Fibroblast of lung (primary cell): ENCODE results near the gene SLC9A3. TPM values are rescaled to one million over a fixed set of nuclear protein-coding genes. Genes with fewer than 3 reads are reported as not detected.
A peak's percentile ranks its signal among the peaks of the same experiment; 100 is the strongest.

ENCODE experiments used
- DNase-seq, 2 donors: peaks; one replicate each; pipeline versions ENCODE4 v3.0.0 to v3.0.0-alpha.2; 2010; ENCODE audit warnings: low read depth in 2 of 2
- H2AFZ ChIP-seq: 2 replicates; pipeline ENCODE4 v1.5.1; 2012; ENCODE audit warnings: low read length, control low read depth, inconsistent platforms
- H3K27ac ChIP-seq: 2 replicates; pipeline ENCODE4 v1.5.1; 2011; ENCODE audit warnings: low read length, control low read depth; ENCODE audit not compliant: insufficient read depth
- H3K27me3 ChIP-seq: 2 replicates; pipeline ENCODE4 v1.5.1; 2011; ENCODE audit warnings: mild to moderate bottlenecking, low read length; ENCODE audit not compliant: control insufficient read depth, insufficient read depth
- H3K36me3 ChIP-seq: 2 replicates; pipeline ENCODE4 v1.5.1; 2011; ENCODE audit warnings: low read length; ENCODE audit not compliant: control insufficient read depth, insufficient read depth
- H3K4me1 ChIP-seq: 2 replicates; pipeline ENCODE4 v1.5.1; 2011; ENCODE audit warnings: low read length; ENCODE audit not compliant: control insufficient read depth, insufficient read depth; ENCODE audit errors: extremely low read depth
- H3K4me2 ChIP-seq: 2 replicates; pipeline ENCODE4 v1.5.1; 2011; ENCODE audit warnings: low read length, control low read depth; ENCODE audit not compliant: insufficient read depth; ENCODE audit errors: extremely low read depth
- H3K4me3 ChIP-seq, 4 experiments: fragments of 200-600 bp in 1 of 4; sonication (generic) in 1 of 4; replicated peaks in 1 of 4; 2 replicates each; pipeline ENCODE4 v1.5.1; 2011 to 2016; ENCODE audit warnings: low read length in 4 of 4, low read depth in 3 of 4, mild to moderate bottlenecking in 3 of 4, control low read depth in 2 of 4, inconsistent platforms in 1 of 4, mixed read lengths in 1 of 4; ENCODE audit not compliant: insufficient read depth in 1 of 4; ENCODE audit errors: control extremely low read depth in 1 of 4
- H3K79me2 ChIP-seq: 2 replicates; pipeline ENCODE4 v1.5.1; 2012; ENCODE audit warnings: mild to moderate bottlenecking, low read length, inconsistent platforms; ENCODE audit not compliant: control insufficient read depth, insufficient read depth
- H3K9ac ChIP-seq: 2 replicates; pipeline ENCODE4 v1.5.1; 2011; ENCODE audit warnings: mild to moderate bottlenecking, low read length, control low read depth; ENCODE audit not compliant: insufficient read depth
- H3K9me3 ChIP-seq: 2 replicates; pipeline ENCODE4 v1.5.1; 2012; ENCODE audit warnings: low read depth, low read length; ENCODE audit not compliant: control insufficient read depth, insufficient read depth
- H4K20me1 ChIP-seq: 2 replicates; pipeline ENCODE4 v1.5.1; 2011; ENCODE audit warnings: low read length; ENCODE audit not compliant: control insufficient read depth, insufficient read depth; ENCODE audit errors: extremely low read depth
- CTCF ChIP-seq, 2 donors: IDR thresholded peaks in 1 of 2; conservative IDR thresholded peaks in 1 of 2; 1 replicate in 1 of 2; 2 replicates in 1 of 2; pipeline ENCODE4 v1.5.1; 2011 to 2012; ENCODE audit warnings: low read length in 2 of 2, control low read depth in 1 of 2, inconsistent platforms in 1 of 2, low read depth in 1 of 2, mild to moderate bottlenecking in 1 of 2
- EZH2 ChIP-seq: IDR thresholded peaks from 2 replicates; pipeline ENCODE4 v1.5.1; 2012; ENCODE audit warnings: low read length, control low read depth, mild to moderate bottlenecking; ENCODE audit errors: missing control alignments
- polyA plus RNA-seq, 2 donors: library from polyadenylated mRNA; depleted of rRNA in 1 of 2; stranded (reverse) in 1 of 2; unstranded in 1 of 2; fragments of >200 nt; gene quantifications; 2 replicates each; pipeline ENCODE4 v1.2.1, GENCODE V29; 2011 to 2012; ENCODE audit warnings: missing spikeins in 1 of 2
- total RNA-seq: library from RNA; depleted of rRNA; stranded (reverse); fragments of >200 nt; gene quantifications from 2 replicates; pipeline ENCODE4 v1.2.1, GENCODE V29; 2014

The SLC9A3 gene
- total and polyA plus RNA-seq, 2 donors (not counting 1 experiment from before 2014, with no cell fraction given): 0.50 to 0.84 TPM

- peak within 1 kb of the TSS; percentile 78 for H3K27ac ChIP-seq
- H3K27me3 ChIP-seq: no peaks in the 10 kb centered on the region
- H3K36me3 ChIP-seq: peaks cover 10% of the 10 kb centered on the region
- H4K20me1 ChIP-seq: no peaks in the 10 kb centered on the region
- H3K9ac ChIP-seq: peak within 1 kb of the TSS; percentile 85
- H3K9me3 ChIP-seq: no peaks in the 10 kb centered on the region
- peak within 1 kb of the TSS; percentile 96 to 100 (median 98) for H3K4me3 ChIP-seq
- peak; percentile 63 to 65 for DNase-seq
- TF ChIP-seq CTCF (conservative IDR thresholded peaks at IDR 0.05 in 1 of 2, IDR thresholded peaks at IDR 0.05 in 1 of 2; ENCODE audit: low read depth in 1 of 2, low read length in 2 of 2) (no peak), EZH2 (no peak)
- H3K4me1 ChIP-seq: peaks cover 7% of the 10 kb centered on the region
- H3K4me2 ChIP-seq: peak within 1 kb of the TSS; percentile 99
- H2AFZ ChIP-seq: peak within 1 kb of the TSS; percentile 65
- H3K79me2 ChIP-seq: peaks cover 31% of the 10 kb centered on the region
Observed at GRCh38 chr5:442335-443238, 81.7 kb downstream of the SLC9A3 start, which contains the start of gene EXOC3. Gene EXOC3 (plus strand): TSS chr5:443176. CDS start chr5:446206, 3,030 bp downstream.

DNA sequence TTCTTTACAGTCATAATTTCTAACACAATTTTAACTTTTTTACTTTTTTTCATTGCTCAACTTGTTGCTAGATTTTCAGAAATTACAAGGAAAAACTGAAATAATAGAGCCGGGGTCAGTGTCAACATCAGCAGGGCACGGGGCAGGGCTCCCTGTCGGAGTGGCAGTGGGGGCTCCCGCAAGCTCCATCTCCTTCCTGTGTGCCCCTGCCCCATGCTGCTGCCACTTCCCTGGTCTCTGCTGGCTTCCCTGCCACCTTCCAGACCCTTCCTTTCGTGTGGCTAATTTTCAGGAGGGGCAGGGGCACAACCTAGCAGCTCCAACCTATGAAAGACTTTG lies 82.3 kb downstream of the SLC9A3 start:
- H3K27me3 ChIP-seq: no peaks in the 10 kb centered on the region
- no peak overlapping the region for H2AFZ ChIP-seq
- no peaks in the 10 kb centered on the region for H4K20me1 ChIP-seq
- H3K9ac ChIP-seq: no peak overlapping the region
- peak overlapping the region; percentile 99 for H3K4me2 ChIP-seq
- no peak for TF ChIP-seq CTCF (conservative IDR thresholded peaks at IDR 0.05 in 1 of 2, IDR thresholded peaks at IDR 0.05 in 1 of 2; ENCODE audit: low read depth in 1 of 2, low read length in 2 of 2)
- TF ChIP-seq EZH2: no peak
- peaks cover 6% of the 10 kb centered on the region for H3K36me3 ChIP-seq
- H3K4me1 ChIP-seq: peaks cover 7% of the 10 kb centered on the region
- H3K27ac ChIP-seq: peak overlapping the region; percentile 78
- no peaks in the 10 kb centered on the region for H3K9me3 ChIP-seq
- H3K4me3 ChIP-seq: peak overlapping the region; percentile 62 to 100 (median 98)
- H3K79me2 ChIP-seq: peaks cover 29% of the 10 kb centered on the region
- no peak for DNase-seq

DNA sequence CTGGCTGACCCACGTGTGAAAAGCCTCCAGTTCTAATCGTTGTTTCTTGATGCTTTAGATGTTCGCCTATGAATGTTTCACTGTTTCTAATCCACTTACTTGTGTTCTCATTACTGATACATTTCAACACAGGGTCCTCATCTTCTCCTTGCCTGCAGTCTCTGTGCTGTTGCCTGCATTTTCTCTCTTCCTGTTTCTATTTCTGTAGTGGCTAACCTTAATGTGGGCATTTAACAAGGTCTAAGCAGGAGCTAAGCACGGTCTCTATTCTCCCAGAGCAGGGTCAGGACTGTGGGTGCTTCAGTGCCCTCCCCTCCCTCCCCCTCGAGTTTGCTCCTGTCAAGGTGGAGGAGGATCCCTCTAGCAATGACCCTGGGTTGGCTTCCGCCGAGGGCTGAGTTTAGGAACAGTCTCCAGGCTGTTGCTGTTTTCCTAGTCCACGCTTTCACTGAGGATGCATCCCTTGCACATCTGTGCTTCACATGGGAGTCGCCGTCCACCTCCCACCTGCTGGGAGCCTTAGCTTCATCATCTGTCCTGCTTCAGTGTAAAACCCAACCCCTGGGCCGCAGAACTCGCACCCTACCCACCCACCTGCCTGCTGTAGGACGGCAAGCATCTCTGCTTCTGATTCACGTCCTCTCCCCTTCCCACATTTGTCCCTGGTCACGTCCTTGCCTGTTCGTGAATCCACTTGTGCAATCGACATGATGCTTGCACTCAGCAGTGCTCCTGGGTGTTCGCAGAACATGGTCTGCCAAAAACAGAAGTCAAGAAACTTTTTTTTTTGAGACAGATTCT lies 83.6 kb downstream of the SLC9A3 start:
- TF ChIP-seq CTCF (conservative IDR thresholded peaks at IDR 0.05 in 1 of 2, IDR thresholded peaks at IDR 0.05 in 1 of 2; ENCODE audit: low read depth in 1 of 2, low read length in 2 of 2) (no peak), EZH2 (no peak)
- H2AFZ ChIP-seq: no peak overlapping the region
- H3K79me2 ChIP-seq: peaks cover 26% of the 10 kb centered on the region
- no peak for DNase-seq
- H4K20me1 ChIP-seq: no peaks in the 10 kb centered on the region
- peaks cover 4% of the 10 kb centered on the region for H3K36me3 ChIP-seq
- no peaks in the 10 kb centered on the region for H3K27me3 ChIP-seq
- H3K4me2 ChIP-seq: no peak overlapping the region
- no peaks in the 10 kb centered on the region for H3K9me3 ChIP-seq
- peaks cover 5% of the 10 kb centered on the region for H3K4me1 ChIP-seq
- no peak overlapping the region for H3K4me3 ChIP-seq
- no peak overlapping the region for H3K9ac ChIP-seq
- no peak overlapping the region for H3K27ac ChIP-seq
